Liver (tissue), 9 donors: ENCODE measurements around the gene UBR1. TPM values are rescaled to one million over a fixed set of nuclear protein-coding genes. Genes with fewer than 3 reads are reported as not detected.

Experiments
- DNase-seq: peaks from one replicate; pipeline ENCODE4 v3.0.0-alpha.2; 2017; ENCODE audit warnings: low spot score
- H3K27ac ChIP-seq, 2 donors: one replicate each; pipeline ENCODE4 v1.7.0; 2013; ENCODE audit warnings: inconsistent platforms in 2 of 2, low read length in 2 of 2, control low read depth in 1 of 2, low read depth in 1 of 2, mild to moderate bottlenecking in 1 of 2
- H3K27me3 ChIP-seq, 4 donors: one replicate each; pipeline versions ENCODE4 v1.6.1 to v1.7.0; 2013; ENCODE audit warnings: low read length in 3 of 4, inconsistent platforms in 1 of 4, mild to moderate bottlenecking in 1 of 4, moderate library complexity in 1 of 4; ENCODE audit not compliant: control insufficient read depth in 4 of 4, insufficient read depth in 4 of 4
- H3K36me3 ChIP-seq, 4 donors: one replicate each; pipeline versions ENCODE4 v1.6.1 to v1.7.0; 2013; ENCODE audit warnings: low read length in 3 of 4, mild to moderate bottlenecking in 3 of 4, low read depth in 1 of 4, moderate library complexity in 1 of 4; ENCODE audit not compliant: control insufficient read depth in 4 of 4, insufficient read depth in 3 of 4
- H3K4me1 ChIP-seq, 4 donors: one replicate each; pipeline versions ENCODE4 v1.6.1 to v1.7.0; 2013; ENCODE audit warnings: low read length in 3 of 4, mild to moderate bottlenecking in 3 of 4, moderate library complexity in 1 of 4; ENCODE audit not compliant: control insufficient read depth in 4 of 4, insufficient read depth in 4 of 4
- H3K4me3 ChIP-seq, 3 donors: one replicate each; pipeline versions ENCODE4 v1.6.1 to v1.7.0; 2013; ENCODE audit warnings: low read length in 3 of 3, control low read depth in 1 of 3, low read depth in 1 of 3, mild to moderate bottlenecking in 1 of 3
- H3K9ac ChIP-seq, 2 donors: one replicate each; pipeline ENCODE4 v1.7.0; 2013; ENCODE audit warnings: low read length in 2 of 2, mild to moderate bottlenecking in 2 of 2, moderate library complexity in 2 of 2, control low read depth in 1 of 2, low read depth in 1 of 2
- H3K9me3 ChIP-seq, 4 donors: one replicate each; pipeline versions ENCODE4 v1.6.1 to v1.7.0; 2013; ENCODE audit warnings: low read length in 3 of 4; ENCODE audit not compliant: control insufficient read depth in 4 of 4
- ATF3 ChIP-seq: IDR thresholded peaks from 2 replicates; pipeline ENCODE4 v1.6.1; 2016; ENCODE audit warnings: antibody characterized with exemption
- CTCF ChIP-seq: fragments of 150-350 bp; IDR thresholded peaks from 2 replicates; pipeline ENCODE4 v1.5.1; 2017; ENCODE audit warnings: improper control_type of control experiment, low read depth, low read length; ENCODE audit not compliant: missing input control
- EGR1 ChIP-seq, 2 donors: IDR thresholded peaks; 2 replicates each; pipeline ENCODE4 v1.6.1; 2016 to 2018; ENCODE audit warnings: antibody characterized with exemption in 2 of 2, low read depth in 2 of 2
- FOXA1 ChIP-seq: IDR thresholded peaks from 2 replicates; pipeline ENCODE4 v1.6.1; 2016; ENCODE audit warnings: antibody characterized with exemption
- FOXA2 ChIP-seq: IDR thresholded peaks from 2 replicates; pipeline ENCODE4 v1.6.1; 2016; ENCODE audit warnings: antibody characterized with exemption
- GABPA ChIP-seq, 2 donors: IDR thresholded peaks in 1 of 2; conservative IDR thresholded peaks in 1 of 2; 2 replicates each; pipeline ENCODE4 v1.6.1; 2016; ENCODE audit warnings: antibody characterized with exemption in 2 of 2, mild to moderate bottlenecking in 1 of 2, moderate library complexity in 1 of 2
- HNF4A ChIP-seq, 2 donors: conservative IDR thresholded peaks; 2 replicates each; pipeline ENCODE4 v1.6.1; 2016; ENCODE audit warnings: antibody characterized with exemption in 2 of 2, mild to moderate bottlenecking in 2 of 2
- HNF4G ChIP-seq: IDR thresholded peaks from 2 replicates; pipeline ENCODE4 v1.6.1; 2016; ENCODE audit warnings: antibody characterized with exemption
- JUND ChIP-seq, 2 donors: IDR thresholded peaks; 2 replicates each; pipeline ENCODE4 v1.6.1; 2016; ENCODE audit warnings: antibody characterized with exemption in 2 of 2
- MAX ChIP-seq: IDR thresholded peaks from 2 replicates; pipeline ENCODE4 v1.6.1; 2016; ENCODE audit warnings: antibody characterized with exemption
- NR2F2 ChIP-seq: IDR thresholded peaks from 2 replicates; pipeline ENCODE4 v1.6.1; 2016; ENCODE audit warnings: antibody characterized with exemption
- RAD21 ChIP-seq, 2 donors: IDR thresholded peaks; 2 replicates each; pipeline ENCODE4 v1.6.1; 2016; ENCODE audit warnings: antibody characterized with exemption in 2 of 2, mild to moderate bottlenecking in 2 of 2
- REST ChIP-seq: IDR thresholded peaks from 2 replicates; pipeline ENCODE4 v1.6.1; 2016; ENCODE audit warnings: antibody characterized with exemption, mild to moderate bottlenecking
- RXRA ChIP-seq, 2 donors: IDR thresholded peaks; 2 replicates each; pipeline ENCODE4 v1.6.1; 2017 to 2018; ENCODE audit warnings: antibody characterized with exemption in 2 of 2, mild to moderate bottlenecking in 1 of 2
- SP1 ChIP-seq: IDR thresholded peaks from 2 replicates; pipeline ENCODE4 v1.6.1; 2018; ENCODE audit warnings: antibody characterized with exemption, mild to moderate bottlenecking
- TAF1 ChIP-seq: conservative IDR thresholded peaks from 2 replicates; pipeline ENCODE4 v1.6.1; 2016; ENCODE audit warnings: antibody characterized with exemption, mild to moderate bottlenecking
- YY1 ChIP-seq: IDR thresholded peaks from 2 replicates; pipeline ENCODE4 v1.6.1; 2016; ENCODE audit warnings: antibody characterized with exemption, mild to moderate bottlenecking
- ZBTB33 ChIP-seq: IDR thresholded peaks from 2 replicates; pipeline ENCODE4 v1.6.1; 2016; ENCODE audit warnings: antibody characterized with exemption
- WGBS: extraction: QIAGEN DNeasy Blood & Tissue Kit; methylation state at CpG from one replicate; pipeline ENCODE4 v1.1.7; 2013; 5-methylcytosine and 5-hydroxymethylcytosine counted together
- polyA plus RNA-seq, 2 donors: library from polyadenylated mRNA; stranded (reverse) in 1 of 2; unstranded in 1 of 2; fragments of 200-250 nt in 1 of 2; fragments of >200 nt in 1 of 2; fragmentation: Nextera tagmentation in 1 of 2; extraction: Ambion mirVana in 1 of 2; gene quantifications; one replicate each; pipeline versions ENCODE4 v1.2.1 to v1.2.3, GENCODE V29; 2013 to 2015
- total RNA-seq, 2 donors: library from RNA; depleted of rRNA; stranded (reverse); fragments of >200 nt; gene quantifications; one replicate each; pipeline ENCODE4 v1.2.3, GENCODE V29; 2014
- donor health status: healthy.
- donor health status: healthy.
- donor health status: healthy.
- donor health status: healthy.
- donor health status: healthy.

The UBR1 gene
- total and polyA plus RNA-seq, 4 donors, result 3.7 to 25.3 (median 10.9) TPM

- peaks cover 6 to 18% (median 8%) of the 10 kb centered on the region in 4 donors for H3K36me3 ChIP-seq
- 98% methylated on average over 2 of the region's 2 CpGs for WGBS
- H3K9ac ChIP-seq, result no peak overlapping the region
- H3K27ac ChIP-seq, result no peak overlapping the region
- DNase-seq, result no peak
- no peaks in the 10 kb centered on the region for H3K4me1 ChIP-seq
- TF ChIP-seq RAD21 (IDR thresholded peaks at IDR 0.05) (no peak), RXRA (IDR thresholded peaks at IDR 0.05) (no peak), SP1 (no peak), MAX (no peak), GABPA (IDR thresholded peaks at IDR 0.05 in 1 of 2, conservative IDR thresholded peaks at IDR 0.05 in 1 of 2) (no peak), FOXA2 (no peak), HNF4A (conservative IDR thresholded peaks at IDR 0.05) (no peak), HNF4G (no peak), NR2F2 (no peak), FOXA1 (no peak), ATF3 (no peak), JUND (IDR thresholded peaks at IDR 0.05) (no peak), EGR1 (IDR thresholded peaks at IDR 0.05; ENCODE audit: low read depth in 2 of 2) (no peak), CTCF (no peak)
- H3K4me3 ChIP-seq, result no peak overlapping the region
- H3K9me3 ChIP-seq, result no peaks in the 10 kb centered on the region
- H3K27me3 ChIP-seq, result no peaks in the 10 kb centered on the region
Observed at GRCh38 chr15:42994546-42994945, 111.3 kb downstream of the UBR1 start.

GRCh38 chr15:42992626-42993025 is 113.2 kb downstream of the UBR1 start:
- Histone ChIP-seq H3K27ac (no peak overlapping the region), H3K4me1 (no peaks in the 10 kb centered on the region), H3K36me3 (peaks cover 6 to 16% (median 10%) of the 10 kb centered on the region in 4 donors), H3K9ac (no peak overlapping the region), H3K4me3 (no peak overlapping the region), H3K27me3 (no peaks in the 10 kb centered on the region), H3K9me3 (no peaks in the 10 kb centered on the region)
- no peak for DNase-seq
- TF ChIP-seq MAX (no peak), NR2F2 (no peak), REST (no peak), ZBTB33 (no peak), FOXA1 (no peak), CTCF (no peak), HNF4G (no peak), TAF1 (no peak), SP1 (no peak), ATF3 (no peak), JUND (IDR thresholded peaks at IDR 0.05) (no peak), HNF4A (conservative IDR thresholded peaks at IDR 0.05) (no peak), YY1 (no peak), FOXA2 (no peak)
- 83% methylated on average over 3 of the region's 3 CpGs for WGBS
